HG03432 (cell line): Measurements from ENCODE around the gene SNX6.
"Not testable (repeated sequence)": the region's sequence is repeated elsewhere in the genome, so short reads cannot be mapped to it uniquely, and the experiment has no call there.

Experiments used
- ATAC-seq: cut with Tn5 transposase; IDR thresholded peaks from one replicate; pipeline ENCODE4 v1.9.1; 2021; ENCODE audit warnings: mild to moderate bottlenecking, moderate library complexity; ENCODE audit not compliant: unreplicated experiment

The SNX6 gene

DNA sequence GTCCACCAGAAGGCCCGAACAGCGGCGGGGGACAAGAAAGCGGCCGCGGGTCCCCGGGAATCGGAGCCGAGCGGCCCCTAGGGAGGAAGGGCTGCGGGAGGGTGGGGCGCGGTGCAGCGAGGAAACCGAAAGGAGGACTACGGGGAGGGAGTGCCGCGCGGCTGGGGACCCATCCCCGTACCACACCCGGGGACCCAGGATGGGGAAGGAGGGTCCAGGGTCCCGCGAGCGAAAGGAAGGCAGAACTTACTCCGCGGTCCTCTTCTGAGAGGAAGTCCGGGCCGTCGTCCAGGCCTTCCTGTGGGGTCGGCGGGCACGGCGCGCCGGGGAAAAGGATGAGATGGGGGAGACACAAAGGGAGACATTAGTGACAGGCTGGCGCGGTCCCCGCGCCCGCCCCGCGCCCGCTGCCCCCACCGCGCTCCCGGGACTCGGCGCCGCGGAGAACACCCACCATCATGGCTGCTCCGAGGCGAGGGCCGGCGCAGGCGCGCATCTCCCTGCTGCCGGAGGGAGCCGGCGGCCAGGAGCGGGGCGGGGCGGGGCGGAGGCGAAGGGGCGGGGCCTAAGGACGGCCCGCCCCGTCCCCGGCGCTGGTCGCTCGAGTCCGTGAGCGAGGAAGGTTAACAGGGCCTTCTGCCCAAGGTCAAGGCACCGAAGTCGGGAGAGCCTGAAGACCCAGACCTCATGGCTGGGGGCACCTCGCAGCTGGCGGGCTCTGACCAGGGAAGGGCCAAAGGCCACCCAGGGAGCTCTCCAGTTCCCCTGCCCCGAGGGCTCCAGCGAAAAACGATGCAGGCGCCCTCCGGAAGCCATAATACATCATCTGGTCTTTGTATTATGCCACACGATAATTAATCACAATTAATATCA is at the start of gene SNX6:
TSS of gene SNX6 (minus strand) at position 492 of the 873 bp plus-strand sequence. CDS start at position 460, 32 bp downstream.
- ATAC-seq: peak; percentile 96

- no peak for ATAC-seq
Observed at GRCh38 chr14:34678735-34679134, 48.8 kb upstream of the SNX6 start.

- no peak for ATAC-seq
Observed at GRCh38 chr14:34678306-34678705, 48.4 kb upstream of the SNX6 start.

- no peak for ATAC-seq
Observed at GRCh38 chr14:34676516-34677211, 46.7 kb upstream of the SNX6 start.

- ATAC-seq: no peak
Observed at GRCh38 chr14:34673702-34674101, 43.8 kb upstream of the SNX6 start.

- ATAC-seq: no peak
Observed at GRCh38 chr14:34671716-34672115, 41.8 kb upstream of the SNX6 start.

DNA sequence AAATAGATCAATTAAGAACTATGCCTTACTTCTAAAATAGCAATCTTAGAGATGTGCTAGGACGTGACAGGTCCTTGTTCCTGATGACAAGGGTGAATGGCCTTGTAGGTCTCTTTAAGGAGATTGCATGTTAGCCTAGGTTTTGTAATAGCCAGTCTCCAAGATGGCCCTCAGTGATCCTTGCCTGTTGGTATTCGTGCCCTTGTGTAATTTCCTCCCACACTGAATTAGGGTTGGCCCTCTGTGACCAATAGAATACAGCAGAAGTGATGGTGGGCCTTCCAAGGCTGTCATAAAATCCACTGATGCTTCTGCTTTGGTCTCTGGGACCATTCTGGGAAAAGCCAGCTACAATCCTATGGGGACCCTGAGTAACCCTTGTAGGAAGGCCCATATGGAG is 38.2 kb upstream of the SNX6 start:
- ATAC-seq: no peak

DNA sequence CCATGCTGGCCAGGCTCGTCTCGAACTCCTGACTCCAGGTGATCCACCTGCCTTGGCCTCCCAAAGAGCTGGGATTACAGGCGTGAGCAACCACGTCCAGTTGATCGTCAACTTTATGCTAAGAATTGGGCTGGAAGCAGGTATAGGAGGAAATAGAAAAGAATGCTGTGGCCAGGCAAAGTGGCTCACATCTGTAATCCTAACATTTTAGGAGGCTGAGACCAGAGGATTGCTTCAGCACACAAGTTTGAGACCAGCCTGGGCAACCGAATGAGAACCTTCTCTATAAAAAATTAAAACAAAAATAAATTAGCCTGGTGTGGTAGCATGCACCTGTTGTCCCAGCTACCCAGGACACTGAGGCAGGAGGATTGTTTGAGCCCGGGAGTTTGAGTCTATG is 37.1 kb upstream of the SNX6 start:
- ATAC-seq: no peak

DNA sequence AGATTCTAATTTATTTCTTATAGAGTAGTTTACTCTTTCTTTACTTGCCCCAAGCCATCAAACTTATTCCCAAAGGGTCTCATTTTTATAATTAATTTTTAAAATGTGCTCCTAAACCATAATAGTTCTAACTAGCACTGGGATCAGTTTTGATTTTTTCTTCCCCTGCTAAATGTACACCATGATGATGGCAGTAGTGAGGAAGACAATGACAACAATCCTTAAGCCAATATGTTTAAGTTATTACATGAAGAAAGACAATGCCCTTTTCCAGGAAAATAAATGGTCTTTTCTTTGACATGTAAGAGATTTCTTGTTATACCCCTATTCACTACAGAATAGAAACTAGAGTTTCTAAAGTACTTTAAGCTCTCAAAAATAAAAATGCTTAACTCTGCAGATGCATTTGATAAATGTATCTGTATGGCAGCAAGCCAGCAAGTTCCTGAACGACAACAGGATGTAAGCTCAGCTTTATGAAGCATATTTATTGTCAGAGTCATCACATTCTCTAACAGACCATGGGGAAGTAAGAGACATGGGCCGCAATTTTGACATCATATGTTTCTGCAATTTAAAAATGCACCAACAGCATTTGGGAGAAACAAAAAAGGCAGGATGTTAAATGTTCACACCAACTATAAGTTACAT is 36.0 kb upstream of the SNX6 start:
- no peak for ATAC-seq

DNA sequence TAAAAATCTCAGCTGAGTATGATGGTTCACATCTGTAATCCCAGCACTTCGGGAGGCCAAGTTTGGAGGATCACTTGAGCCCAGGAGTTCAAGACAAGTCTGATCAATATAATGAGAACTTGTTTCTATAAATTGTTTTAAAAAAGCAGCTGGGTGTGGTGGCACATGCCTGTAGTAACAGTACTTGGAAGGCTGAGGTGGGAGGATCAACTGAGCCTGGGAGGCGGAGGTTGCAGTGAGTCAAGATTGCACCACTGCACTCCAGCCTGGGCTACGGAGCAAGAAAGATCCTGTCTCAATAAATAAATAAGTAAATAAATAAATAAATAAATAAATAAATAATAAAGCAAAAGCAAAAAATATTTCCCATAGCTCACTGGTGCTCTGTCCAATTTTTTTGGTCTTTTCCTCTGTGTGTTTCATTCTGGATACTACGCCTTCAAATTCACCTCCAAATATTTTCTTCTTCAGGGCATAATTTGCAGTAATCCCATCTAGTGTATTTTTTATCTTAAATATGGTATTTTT is 32.7 kb upstream of the SNX6 start:
- ATAC-seq: no peak

DNA sequence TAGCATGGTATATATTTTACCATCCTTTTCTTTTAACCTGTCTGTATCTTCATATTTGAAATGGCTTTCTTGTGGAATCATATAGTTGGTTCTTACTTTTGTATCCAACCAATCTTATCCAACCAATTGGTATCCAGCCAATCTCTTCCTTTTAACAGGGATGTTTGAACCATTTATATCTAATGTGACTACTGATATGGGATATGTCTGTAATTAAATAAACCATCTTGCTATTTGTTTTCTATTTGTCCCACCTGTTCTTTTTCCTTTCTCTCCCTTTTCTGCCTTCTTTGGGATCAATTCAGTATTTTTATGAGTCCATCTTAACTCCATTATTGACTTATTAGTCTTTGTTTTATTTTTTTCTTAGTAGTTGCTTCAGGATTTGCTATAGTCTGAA is 30.8 kb upstream of the SNX6 start:
- ATAC-seq: no peak

- no peak for ATAC-seq
Observed at GRCh38 chr14:34655959-34656358, 26.0 kb upstream of the SNX6 start.

DNA sequence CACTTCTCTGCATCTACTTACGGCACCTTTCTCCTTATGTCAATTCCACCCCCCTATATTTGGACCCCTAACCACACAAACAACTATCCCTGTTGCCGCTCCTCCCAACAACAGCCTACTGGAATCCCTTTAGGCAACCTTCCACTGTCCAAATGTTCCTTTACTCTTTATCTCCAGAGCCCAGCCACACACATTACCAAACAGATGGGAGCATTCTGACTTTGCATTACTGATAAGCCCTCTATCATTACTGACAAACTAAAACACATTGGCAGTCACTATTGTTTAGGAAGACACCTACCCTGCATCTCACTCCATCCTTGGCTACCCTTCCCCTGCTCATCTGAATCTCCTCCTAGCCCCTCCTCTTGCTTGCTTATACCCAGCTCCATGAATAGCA is 23.1 kb upstream of the SNX6 start:
- not testable (repeated sequence) for ATAC-seq

- ATAC-seq: not testable (repeated sequence)
Observed at GRCh38 chr14:34652348-34652747, 22.4 kb upstream of the SNX6 start.

DNA sequence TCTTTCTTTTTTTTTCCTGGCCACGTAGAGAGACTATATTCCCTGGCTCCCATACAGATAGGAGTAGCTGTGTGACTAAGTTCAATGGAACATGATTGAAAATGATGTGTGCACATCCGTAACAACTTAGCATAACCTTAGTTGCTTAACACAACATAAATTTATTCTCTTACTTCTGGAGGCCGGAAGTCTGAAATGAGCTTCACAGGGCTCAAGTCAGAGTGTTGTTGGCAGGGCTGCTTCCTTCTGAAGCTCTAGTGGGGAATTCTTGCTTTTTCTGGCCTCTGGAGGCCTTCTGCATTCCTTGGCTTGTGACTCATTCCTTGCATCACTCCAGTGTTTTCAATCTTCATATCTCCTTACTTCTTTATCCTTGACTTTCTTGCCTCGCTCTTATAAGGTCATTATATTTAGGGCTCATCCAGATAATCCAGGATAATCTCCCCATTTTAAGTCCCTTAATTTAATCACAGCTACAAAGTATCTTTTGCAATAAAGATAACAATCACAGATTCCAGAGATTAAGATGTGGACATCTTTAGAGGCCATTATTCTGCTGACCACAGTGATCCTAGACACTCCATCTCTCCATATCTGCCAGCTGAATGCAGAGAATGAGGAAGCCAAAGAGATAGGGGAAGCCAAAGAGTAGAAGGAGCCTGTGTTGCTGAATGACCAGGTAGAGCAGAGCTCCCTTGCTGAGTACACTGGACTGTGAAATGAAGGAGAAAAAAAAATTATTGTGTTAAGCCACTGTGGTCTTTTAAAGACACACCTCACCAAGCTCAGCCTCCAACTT is 21.0 kb upstream of the SNX6 start:
- no peak for ATAC-seq

DNA sequence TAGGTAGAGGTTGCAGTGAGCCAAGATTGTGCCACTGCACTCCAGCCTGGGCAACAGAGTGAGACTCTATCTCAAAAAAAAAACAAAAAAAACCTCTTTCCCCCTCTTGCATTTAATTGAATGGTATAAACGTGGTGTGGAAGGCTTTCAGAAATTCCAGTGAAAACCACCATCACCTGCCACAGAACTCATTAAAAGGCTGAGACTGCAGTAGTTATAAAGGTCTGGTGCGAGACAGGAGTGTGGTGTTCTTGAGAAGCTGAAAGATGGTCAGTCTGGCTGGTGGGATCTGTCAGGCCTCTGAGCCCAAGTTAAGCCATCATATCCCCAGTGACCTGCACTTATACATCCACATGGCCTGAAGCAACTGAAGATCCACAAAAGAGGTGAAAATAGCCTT is 20.1 kb upstream of the SNX6 start:
- not testable (repeated sequence) for ATAC-seq

- ATAC-seq: no peak
Observed at GRCh38 chr14:34649344-34649743, 19.4 kb upstream of the SNX6 start.

DNA sequence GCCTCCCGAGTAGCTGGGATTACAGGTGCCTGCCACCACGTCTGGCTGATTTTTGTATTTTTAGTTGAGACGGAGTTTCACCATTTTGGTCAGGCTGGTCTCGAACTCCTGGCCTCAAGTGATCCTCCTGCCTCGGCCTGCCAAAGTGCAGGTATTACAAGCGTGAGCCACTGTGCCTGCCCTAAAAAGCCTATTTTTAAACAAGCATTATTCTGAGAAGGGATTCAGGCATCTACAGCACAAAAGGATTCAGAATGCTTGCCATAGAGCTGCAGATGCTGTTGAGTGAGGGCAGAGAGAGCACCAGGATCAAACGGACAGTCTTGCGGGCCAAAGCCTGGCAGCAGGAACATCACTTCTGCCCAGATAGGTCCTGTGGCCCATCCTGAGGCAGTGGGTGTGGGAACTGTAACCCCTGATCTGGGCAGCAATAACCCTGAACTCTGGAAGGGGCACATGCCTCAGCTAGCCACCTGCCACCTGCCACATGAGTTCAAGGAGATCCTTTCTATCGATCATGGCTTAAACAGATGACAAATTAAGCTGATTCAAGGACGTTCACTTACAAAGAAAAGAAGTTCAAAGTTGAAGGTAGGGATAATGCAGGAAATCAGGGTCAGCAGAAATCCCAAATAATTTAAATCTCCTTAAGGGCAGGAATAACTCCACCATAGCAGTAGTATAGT is 16.8 kb upstream of the SNX6 start:
- no peak for ATAC-seq

DNA sequence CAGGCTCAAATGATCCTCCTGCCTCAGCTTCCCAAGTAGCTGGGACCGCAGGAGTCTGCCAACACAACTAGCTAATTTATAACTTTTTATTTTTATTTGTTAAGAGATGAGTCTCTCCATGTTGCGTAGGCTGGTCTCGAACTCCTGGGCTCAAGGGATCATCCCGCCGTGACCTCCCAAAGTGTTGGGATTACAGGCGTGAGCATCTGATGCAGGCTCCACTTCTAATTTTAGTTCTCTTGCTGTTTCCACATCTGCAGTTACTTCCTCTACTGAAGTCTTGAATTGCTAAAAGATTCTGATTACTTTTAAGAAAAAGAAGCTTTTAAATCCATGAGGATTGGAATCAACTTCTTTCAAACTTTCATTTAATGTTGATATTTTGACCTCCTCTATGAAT is 13.4 kb upstream of the SNX6 start:
- no peak for ATAC-seq

DNA sequence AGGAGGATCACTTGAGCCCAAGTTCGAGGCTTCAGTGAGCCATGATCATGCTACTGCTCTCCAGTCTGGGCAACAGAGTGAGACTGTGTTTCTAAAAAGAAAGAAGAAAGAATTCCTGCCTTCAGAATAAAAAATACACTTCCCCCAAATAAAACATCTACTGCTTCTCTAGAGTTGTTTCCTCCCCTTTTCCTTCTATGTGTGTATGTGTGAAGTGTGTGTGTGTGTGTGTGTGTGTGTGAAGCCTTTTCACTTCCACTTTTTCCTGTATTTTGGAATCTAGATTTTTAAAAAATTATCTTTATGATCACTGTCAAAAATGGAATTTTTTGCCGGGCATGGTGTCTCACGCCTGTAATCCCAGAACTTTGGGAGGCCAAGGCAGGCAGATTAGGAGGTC is 12.6 kb upstream of the SNX6 start:
- ATAC-seq: no peak
